HG03139 (cell line): ENCODE data around the gene ACTR1A.
A peak's percentile ranks its signal among the peaks of the same experiment; 100 is the strongest.

Source experiments
- ATAC-seq: cut with Tn5 transposase; IDR thresholded peaks from one replicate; pipeline ENCODE4 v1.9.1; 2021; ENCODE audit not compliant: unreplicated experiment

ACTR1A gene

DNA sequence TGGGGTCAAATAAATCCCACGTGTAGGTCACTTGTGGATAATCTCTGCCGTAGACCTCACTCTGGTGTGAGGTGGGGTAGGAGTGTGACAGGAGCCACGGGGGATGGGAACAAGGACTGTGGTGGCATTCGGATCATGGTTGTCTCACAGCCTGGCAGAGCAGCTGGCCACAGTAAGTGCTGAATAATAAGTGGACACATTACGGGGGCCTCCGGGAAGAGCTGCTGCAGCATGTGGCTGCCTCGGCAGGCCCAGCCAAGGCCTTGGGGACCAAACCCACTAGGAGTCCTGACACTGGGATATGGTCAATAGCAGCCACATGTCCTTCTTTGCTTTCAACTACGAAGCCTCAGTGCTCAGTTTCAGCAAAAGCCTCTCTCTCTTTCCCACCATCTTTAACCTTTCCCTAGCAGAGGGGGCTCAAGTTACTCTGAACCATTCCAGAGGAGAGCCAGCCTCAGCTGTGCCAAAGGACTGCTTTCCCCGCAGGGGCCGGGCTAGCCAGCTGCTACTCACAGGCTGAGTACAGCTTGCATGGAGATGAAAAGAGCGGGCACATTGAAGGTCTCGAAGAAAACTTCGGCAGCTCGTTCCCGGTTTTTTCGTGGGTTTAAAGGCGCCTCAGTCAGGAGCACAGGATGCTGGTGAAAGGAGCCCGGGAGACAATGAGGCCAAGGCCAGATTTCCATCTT, 17.3 kb downstream of the ACTR1A start:
- ATAC-seq, result no peak

DNA sequence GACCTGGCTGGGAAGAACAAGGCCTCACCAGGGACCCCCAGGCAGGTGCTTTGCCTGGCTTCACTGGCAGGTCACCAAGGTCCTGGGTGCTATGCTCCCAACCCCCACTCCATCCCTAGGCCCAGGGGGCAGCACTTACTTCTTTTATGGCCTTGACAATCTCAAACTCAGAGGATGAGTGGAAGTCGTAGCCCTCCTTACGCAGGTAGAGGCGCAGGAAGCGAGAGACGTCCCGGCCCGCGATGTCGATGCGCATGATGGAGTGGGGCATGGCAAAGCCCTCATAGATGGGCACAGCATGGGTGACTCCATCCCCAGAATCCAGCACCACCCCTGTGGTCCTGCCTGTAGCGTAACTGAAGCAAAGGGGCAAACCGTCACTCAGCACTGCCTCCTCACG, 18.5 kb downstream of the ACTR1A start:
- ATAC-seq, result no peak

DNA sequence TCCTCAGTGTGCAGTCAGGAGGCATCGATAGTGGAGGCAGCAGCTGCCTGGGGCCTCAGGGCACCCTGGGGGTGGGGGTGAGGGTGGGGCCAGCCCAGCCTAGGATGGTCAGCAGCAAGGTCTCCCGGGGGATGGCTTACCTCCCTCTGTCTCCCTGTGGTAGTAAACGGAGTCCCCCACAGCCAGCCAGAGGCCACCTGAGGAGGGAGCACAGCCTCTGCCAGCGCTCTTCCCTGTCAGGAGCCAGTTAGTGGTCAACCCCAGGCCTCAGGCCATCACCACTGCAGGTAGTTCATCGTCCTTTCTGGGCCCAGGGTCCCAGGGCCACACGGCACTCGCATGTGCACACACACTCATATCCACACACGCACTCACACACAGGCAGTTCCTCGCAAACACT, 22.1 kb downstream of the ACTR1A start:
- no peak for ATAC-seq

DNA sequence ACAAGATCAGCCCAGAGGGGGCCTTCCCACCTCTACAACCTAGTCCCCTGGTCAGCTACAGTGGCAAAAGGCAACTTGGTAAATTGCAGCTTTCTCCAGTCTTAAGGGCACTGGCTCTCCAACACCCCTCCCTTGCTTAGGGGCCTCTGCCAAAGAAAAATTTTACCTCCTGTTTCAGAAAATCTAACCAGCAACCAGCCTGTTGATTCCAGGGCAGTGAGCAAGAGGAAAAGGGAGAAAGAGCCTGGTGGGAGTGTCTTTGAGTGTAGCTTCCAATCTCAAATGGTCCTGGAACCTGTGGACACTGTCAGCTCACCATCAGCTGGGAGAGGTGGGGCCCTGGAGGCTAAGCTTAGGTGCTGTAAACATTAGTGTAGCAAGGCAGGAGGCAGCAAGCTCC, 22.9 kb downstream of the ACTR1A start:
- no peak for ATAC-seq

DNA sequence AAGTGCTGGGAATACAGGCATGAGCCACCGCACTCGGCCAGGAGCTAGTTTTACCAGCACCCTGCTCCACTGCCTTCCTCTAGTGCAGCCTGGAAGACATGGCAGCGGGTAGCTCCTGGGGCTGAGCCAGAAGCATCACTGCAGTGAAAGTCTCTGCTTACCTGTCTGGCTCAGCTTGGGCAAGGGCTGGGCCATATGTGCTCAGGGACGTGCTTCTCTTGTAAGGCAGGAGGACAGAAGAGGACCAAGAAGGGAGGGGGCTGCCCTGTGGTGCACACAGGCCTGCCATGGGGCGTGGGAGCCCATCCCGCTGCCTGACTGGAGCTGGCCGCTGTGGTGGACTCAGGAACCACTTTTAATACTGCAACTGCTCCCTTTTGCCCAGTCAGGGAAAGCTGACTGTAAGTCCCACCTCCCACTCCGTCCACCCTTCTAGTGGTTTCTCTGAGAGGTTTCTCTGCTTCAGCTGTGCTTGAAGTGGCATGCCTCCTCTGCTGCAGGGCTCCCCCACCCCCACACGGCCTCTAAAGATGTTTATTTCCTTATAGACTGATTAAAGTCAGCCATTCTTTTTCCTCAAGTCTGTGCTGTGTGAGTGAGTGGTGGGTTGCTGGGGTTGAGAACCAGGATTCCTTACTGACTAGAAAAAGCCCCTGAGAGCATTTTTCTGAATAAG, 25.9 kb downstream of the ACTR1A start:
- no peak for ATAC-seq

DNA sequence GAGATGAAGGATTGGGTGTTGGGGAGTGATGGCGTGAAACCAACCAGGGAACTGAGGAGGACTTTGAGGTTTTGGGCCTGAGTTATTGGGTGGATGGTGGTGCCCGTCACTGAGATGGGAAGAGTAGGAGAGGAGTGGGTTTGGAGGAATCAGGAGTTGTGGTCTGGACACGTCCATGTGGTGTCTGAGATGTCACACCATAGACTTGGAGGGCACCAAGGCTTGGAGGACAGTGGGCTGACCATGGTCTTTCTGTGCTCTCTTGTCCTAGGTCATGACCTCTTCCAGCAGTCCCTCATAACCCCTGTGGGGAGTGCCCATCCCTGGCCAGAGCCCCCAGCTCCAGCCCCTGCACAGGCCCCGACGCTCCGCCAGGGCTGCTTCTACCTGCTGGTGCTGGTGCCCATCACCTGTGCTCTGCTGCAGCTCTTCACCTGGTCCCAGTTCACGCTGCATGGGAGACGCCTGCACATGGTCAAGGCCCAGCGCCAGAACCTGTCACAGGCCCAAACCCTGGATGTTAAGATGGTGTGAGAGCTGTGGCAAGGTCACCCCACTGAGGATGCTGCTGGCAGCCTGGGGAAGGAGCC, 27.0 kb downstream of the ACTR1A start:
- no peak for ATAC-seq

DNA sequence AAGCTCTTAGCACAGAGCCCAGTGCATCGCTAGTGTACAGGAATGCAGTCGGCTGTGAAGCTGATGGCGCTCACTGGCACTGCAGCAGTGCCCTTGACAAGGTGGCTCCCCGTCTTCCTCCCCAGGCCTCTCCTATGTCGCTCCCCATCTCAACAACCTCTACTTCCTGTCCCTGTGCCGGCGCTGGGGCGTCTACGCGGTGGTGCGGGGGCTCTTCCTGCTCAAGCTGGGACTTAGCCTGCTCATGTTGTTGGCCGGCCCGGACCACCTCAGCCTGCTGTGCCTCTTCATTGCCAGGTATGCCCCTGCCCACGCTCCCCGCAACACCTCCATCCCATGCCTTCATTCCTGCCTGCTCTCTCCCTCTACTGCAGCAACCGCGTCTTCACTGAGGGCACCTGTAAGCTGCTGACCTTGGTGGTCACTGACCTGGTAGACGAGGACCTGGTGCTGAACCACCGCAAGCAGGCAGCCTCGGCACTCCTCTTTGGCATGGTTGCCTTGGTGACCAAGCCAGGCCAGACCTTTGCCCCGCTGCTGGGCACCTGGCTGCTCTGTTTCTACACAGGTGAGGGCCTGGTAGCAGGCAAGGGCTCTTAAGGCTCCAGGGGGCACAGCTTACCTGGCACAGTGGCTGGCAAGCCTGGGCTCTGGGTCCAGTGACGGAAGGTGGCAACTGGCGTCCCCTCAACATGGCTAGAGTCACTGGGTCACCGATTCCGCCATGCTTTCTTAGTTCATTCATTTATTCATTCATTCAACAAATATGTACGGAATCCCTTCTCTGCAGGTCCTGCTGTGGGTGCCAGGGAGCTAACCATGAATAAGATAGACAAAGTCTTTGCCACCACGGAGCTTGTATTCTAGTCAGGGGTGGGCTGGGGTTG, 28.8 kb downstream of the ACTR1A start:
- ATAC-seq, result no peak

DNA sequence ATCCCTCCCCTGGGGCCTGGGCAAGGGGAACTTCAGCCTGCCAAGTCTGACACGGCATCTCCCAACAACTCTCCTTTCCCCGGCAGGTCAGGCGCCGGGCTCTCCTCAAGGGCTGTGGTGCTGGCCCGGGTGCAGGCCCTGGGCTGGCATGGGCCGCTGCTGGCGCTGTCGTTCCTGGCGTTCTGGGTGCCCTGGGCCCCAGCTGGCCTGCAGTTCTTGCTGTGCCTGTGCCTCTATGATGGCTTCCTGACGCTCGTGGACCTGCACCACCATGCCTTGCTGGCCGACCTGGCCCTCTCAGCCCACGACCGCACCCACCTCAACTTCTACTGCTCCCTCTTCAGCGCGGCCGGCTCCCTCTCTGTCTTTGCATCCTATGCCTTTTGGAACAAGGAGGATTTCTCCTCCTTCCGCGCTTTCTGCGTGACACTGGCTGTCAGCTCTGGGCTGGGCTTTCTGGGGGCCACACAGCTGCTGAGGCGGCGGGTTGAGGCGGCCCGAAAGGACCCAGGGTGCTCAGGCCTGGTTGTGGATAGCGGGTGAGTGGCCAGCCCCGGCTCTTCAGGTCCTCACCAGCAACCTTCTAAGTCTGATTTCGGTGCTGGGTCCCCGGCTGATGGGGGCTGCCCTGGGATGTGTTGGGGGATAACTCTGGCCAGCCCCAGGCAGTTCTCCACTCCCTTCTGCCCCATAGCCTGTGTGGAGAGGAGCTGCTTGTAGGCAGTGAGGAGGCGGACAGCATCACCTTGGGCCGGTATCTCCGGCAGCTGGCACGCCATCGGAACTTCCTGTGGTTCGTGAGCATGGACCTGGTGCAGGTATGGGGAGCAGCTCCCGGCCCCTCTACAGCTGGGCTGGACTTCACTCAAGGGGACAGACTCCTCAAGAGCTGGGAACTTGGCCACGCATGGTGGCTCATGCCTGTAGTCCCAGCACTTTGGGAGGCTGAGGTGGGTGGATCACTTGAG, 31.6 kb downstream of the ACTR1A start:
- no peak for ATAC-seq

DNA sequence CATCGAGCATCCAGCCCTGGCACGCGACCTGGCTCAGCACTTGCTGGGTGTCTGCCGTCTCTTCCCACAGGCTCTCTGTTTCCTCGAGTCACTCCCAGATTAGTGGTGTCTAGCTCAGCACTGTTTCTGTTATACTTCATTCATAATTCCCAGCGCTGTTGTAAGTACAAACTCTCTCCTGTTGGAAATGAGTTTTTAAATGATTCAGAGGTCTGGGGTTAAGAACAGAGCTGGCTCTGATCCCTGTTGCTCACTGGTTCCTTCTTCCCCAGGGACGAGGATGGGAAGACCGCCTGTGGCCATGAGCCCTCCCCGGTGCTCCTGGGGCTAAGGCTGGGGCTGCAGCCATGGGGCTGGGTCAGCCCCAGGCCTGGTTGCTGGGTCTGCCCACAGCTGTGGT, 33.8 kb downstream of the ACTR1A start:
- no peak for ATAC-seq

DNA sequence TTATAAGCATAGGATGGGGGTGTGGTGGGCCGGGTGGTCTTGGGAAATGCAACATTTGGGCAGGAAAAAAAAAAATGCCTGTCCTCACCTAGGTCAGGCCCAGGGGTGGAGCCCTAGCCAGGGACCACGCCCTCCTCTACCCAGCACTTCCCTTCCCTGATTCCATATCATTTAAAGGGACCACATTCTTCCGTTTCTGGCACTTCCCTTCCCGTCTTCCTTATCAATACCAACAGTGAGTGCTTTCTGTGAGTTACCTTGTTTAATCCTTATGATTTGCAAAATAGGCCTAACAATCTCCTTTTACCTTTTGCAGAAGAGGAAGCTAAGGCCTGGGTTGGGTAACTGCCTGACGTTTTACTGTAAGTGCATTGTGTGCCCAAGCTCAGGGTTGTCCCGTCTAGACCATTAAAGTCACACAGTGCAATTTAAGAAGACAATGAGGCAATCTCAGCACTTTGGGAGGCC, 34.5 kb downstream of the ACTR1A start:
- ATAC-seq, result no peak

DNA sequence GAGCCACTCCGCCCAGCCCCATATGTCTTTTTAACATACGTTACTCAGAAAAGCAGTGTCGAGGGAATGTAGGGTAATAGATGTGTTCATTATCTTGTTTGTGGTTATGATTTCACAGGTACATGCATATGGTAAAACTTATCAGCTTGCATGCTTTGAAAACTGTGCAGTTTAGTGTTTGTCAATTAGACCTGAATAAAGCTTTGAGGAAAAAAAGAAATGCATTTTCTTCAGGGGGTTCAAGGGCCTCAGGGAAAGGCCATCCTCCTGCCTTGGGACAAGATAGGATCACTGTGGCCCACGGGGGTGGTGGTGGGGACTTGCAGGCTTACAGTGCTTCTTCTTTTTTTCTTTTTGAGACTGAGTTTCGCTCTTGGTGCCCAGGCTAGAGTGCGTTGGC, 35.2 kb downstream of the ACTR1A start:
- no peak for ATAC-seq

DNA sequence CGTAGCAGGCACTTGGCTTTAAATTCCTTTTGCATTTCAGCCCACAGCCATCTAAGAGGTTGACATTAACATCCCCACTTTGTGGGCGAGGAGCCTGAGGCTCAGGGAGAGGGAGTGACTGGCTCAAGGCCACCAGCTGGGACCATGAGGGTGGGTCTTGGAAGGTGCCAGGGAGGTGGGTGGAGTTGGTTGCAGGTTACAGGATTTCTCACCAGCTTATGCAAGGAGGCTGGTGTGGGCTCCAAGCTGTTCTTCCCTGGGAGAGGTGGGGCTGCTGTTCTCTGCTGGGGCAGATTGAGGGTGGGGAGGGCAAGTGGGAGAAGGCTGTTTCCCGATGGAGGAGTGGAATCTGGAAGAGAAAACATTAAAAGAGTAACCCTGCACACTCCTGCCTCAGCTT, 37.0 kb downstream of the ACTR1A start:
- ATAC-seq, result no peak

DNA sequence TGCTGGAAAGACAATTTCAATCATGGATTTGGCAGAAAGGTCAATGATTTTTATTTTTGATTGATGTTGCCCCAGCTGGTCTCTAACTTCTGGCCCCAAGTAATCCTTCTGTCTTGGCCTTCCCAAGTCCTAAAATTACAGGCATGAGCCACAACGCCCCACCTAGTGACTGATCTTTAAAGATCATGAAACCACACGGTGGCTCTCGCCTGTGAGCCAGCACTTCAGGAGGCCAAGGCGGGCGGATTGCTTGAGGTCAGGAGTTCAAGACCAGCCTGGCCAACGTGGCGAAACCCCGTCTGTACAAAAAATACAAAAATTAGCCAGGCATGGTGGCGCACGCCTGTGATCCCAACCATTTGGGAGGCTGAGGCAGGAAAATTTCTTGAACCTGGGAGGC, 38.5 kb downstream of the ACTR1A start:
- no peak for ATAC-seq

DNA sequence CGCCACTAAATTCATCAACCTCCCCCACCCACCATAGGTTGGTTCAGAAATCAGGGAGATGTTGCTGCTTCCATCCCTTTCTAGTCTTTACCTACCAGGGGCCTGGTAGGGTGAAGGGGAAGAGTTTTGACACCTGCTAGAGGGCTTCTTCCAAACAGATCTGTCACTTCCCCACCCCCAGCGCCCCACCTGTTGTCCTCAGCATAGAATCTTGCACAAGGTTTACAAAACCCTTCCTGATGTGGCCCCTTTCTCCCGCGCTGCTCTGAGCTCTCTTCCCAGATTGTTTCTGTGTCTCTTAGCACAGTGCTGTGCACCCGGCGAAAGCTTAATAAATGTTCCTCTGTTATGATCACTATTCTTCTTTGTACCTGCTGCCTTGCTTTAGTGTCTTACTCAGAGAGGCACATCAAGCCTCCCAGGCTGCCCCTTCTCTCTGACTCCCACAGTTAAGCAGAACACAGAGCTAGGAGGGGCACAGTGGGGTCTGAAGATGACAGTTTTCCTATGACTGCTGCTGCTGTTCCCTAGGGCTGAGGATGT, 39.9 kb downstream of the ACTR1A start:
- no peak for ATAC-seq

DNA sequence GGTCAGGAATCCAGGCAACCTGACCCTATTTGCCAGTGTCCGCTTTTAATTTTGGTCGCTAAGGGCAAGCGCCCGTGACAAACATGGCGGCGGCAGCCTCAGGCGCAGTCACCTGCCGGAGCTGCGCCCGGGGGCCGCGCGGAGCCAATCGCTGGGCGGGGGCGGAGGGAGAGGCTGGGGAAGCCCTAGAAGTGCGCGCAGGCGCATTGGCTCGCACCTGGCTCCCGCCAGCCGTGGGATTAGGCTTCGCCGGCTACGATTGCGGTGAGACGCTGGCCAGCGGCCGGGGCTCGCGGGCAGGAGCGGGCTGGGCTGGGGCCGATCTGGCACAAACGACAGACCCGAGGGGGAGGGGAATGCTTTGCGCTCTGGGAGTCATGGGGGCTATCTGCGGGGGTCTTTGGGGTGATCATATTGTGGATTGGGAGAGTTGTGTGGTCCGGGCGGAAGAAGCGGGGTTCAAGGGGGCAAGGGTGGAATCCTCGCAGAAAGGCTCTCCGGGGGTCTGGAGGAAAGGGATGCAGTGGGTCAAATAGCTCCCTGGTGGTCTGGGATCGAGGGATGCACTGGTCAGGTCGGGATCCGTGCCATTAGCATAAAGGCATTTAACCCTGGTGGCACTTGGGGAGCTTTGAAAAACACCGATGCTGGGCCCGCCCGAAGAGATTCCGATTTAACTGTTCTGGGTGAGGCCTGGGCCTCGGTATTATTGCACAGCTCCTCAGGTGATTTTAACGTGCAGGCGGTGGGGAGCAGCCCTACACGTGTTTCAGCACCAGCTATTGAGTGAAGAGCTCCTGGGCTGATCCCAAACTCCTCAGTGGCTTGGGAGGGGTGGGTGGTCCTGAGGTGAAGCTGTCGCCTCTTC, 41.1 kb downstream of the ACTR1A start:
- ATAC-seq, result peak; percentile 80

DNA sequence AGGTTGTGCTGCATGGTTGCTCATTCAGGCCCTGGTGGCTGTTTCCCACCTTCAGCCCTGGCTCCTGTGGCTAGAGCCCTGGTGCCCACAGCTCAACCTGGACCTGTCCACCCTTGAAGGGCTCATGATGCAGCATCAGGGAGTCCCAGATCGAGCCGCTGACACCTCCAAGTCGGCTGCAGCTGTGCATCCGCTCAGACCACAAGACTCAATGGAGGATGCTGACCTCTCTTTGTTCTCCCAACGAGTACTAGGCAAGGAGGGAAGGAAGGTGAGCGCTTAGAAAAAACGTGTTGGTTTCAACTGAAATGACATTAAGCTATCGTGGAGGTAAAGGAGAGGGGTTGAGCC, 41.7 kb downstream of the ACTR1A start:
- ATAC-seq, result peak; percentile 13

DNA sequence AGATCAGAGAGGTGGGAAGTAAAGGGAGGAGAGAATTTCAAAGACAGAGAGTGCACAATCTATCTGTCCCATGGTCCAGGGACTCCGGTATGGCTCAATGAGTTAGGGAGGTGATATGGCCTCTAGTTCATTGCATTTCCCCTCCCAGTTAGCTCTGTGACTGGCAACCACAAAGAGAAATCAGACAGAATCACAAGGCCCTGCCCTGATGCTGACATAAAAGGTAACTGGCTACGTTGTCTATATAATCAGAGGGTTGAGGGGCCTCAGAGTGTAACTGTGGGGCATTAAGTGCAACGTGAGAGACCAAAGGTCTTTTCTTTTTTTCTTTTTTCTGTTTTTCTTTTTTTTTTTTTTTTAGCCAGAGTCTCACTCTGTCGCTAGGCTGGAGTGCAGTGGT, 43.9 kb downstream of the ACTR1A start:
- no peak for ATAC-seq

DNA sequence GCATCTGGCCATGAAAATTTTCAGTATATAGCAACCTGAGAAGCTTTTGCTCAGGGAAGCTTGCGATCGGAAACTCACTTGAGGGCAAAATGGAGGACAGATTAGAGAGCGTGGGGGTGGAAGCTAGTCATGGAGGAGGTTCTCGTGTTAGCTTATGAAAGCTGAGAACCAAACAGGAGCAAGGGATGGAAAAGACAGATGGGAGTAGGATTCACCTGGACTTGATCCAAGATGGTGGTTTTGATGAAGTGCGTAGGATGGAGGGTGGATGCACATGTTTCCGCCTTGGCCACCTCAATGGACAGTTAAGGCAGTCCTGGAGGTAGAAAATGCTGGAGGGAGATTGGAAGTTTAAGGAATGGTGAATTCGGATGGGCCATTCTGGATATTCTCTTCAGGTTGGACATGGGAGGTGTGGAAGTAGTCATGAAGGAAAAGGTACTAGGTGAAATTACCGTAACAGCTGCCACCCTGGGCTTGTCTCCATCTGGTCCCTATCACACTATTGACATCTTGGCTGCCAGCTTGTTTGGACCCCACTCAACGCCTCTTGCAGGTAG, 44.8 kb downstream of the ACTR1A start:
- no peak for ATAC-seq
